ENCODE data around the gene SCD. TPM values are rescaled to one million over a fixed set of nuclear protein-coding genes. Genes with fewer than 3 reads are reported as not detected.

Gene SCD
- total and polyA plus RNA-seq, 2 of the 13 experiments (the other 11 are each of a cell fraction or from before 2014, with no cell fraction given): 492 to 512 TPM

DNA sequence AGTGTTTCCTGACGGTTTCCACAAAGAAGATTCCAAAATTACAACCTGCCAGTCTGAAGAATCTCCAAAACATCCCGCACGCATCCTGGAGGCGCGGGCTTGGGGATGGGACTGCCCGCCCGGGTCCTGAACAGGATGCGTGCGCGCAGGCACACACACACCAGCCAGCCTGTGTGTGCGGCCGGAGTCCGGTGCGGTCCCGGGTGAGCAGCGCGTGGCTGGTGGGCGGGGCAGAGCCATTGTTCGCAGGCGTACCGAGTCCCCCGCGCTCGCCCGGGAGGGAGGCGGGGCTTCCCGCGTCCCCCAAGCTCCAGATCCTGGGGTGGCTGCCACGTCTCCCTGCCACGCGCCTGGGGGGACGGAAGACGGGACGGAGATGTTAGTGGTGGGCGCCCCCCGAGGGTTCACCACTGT is 675 bp upstream of the SCD start (continued):
- TF ChIP-seq TEF (CRISPR knock-in tag; IDR thresholded peaks at IDR 0.05) (no peak), ESRRA (CRISPR knock-in tag; IDR thresholded peaks at IDR 0.05; ENCODE audit: low read depth) (no peak), FIP1L1 (IDR thresholded peaks at IDR 0.05; ENCODE audit: borderline replicate concordance, insufficient read depth, low read depth, low read length) (no peak), PATZ1 (CRISPR knock-in tag; IDR thresholded peaks at IDR 0.05) (peak; percentile 89), ZNF7 (CRISPR knock-in tag; IDR thresholded peaks at IDR 0.05) (no peak; the same call in 1 of the 2 replicates), ZNF552 (CRISPR knock-in tag; IDR thresholded peaks at IDR 0.05; ENCODE audit: borderline replicate concordance) (no peak), HNRNPLL (IDR thresholded peaks at IDR 0.05; ENCODE audit: low read depth, low read length, poor library complexity, severe bottlenecking) (peak; percentile 2), NR2C2 (CRISPR knock-in tag; IDR thresholded peaks at IDR 0.05; ENCODE audit: borderline replicate concordance) (no peak), SMARCE1 (IDR thresholded peaks at IDR 0.05; ENCODE audit: borderline replicate concordance) (no peak), SETDB1 (CRISPR knock-in tag; IDR thresholded peaks at IDR 0.05; ENCODE audit: borderline replicate concordance) (no peak), RNF219 (CRISPR knock-in tag; IDR thresholded peaks at IDR 0.05) (no peak), ZSCAN21 (CRISPR knock-in tag; IDR thresholded peaks at IDR 0.05; ENCODE audit: borderline replicate concordance) (peak; percentile 63; the same call in 1 of the 2 replicates), TCF7 (IDR thresholded peaks at IDR 0.05; ENCODE audit: low read depth) (no peak; the same call in 1 of the 2 replicates), ZNF780A (CRISPR knock-in tag; IDR thresholded peaks at IDR 0.05) (no peak), GTF2F1 (IDR thresholded peaks at IDR 0.05; ENCODE audit: low read length) (no peak), ZNF839 (CRISPR knock-in tag; IDR thresholded peaks at IDR 0.05; ENCODE audit: borderline replicate concordance) (no peak), ZFP36 (IDR thresholded peaks at IDR 0.05; ENCODE audit: borderline replicate concordance, low read depth, low read length, partially characterized antibody) (no peak), ZNF619 (CRISPR knock-in tag; IDR thresholded peaks at IDR 0.05) (peak; percentile 50; the same call in 1 of the 2 replicates), SMAD3 (CRISPR knock-in tag; IDR thresholded peaks at IDR 0.05) (no peak), ZNF12 (CRISPR knock-in tag; IDR thresholded peaks at IDR 0.05) (no peak), ZNF260 (CRISPR knock-in tag; IDR thresholded peaks at IDR 0.05; ENCODE audit: borderline replicate concordance, low read depth) (no peak), ZNF564 (CRISPR knock-in tag; IDR thresholded peaks at IDR 0.05) (no peak)
- TF ChIP-seq, protein P1, sequence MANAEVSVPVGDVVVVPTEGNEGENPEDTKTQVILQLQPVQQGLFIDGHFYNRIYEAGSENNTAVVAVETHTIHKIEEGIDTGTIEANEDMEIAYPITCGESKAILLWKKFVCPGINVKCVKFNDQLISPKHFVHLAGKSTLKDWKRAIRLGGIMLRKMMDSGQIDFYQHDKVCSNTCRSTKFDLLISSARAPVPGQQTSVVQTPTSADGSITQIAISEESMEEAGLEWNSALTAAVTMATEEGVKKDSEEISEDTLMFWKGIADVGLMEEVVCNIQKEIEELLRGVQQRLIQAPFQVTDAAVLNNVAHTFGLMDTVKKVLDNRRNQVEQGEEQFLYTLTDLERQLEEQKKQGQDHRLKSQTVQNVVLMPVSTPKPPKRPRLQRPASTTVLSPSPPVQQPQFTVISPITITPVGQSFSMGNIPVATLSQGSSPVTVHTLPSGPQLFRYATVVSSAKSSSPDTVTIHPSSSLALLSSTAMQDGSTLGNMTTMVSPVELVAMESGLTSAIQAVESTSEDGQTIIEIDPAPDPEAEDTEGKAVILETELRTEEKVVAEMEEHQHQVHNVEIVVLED (CRISPR knock-in tag; IDR thresholded peaks at IDR 0.05; ENCODE audit: borderline replicate concordance): peak; percentile 73; the same call in 1 of the 2 replicates
- TF ChIP-seq, protein P2, sequence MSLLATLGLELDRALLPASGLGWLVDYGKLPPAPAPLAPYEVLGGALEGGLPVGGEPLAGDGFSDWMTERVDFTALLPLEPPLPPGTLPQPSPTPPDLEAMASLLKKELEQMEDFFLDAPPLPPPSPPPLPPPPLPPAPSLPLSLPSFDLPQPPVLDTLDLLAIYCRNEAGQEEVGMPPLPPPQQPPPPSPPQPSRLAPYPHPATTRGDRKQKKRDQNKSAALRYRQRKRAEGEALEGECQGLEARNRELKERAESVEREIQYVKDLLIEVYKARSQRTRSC (CRISPR knock-in tag; IDR thresholded peaks at IDR 0.05; ENCODE audit: low read depth): no peak
